Lower leg skin (tissue), 3 donors: ENCODE measurements around the gene TULP3.

Source experiments
- POLR2A ChIP-seq, 2 donors: fragments of 450-650 bp; IDR thresholded peaks; one replicate each; pipeline ENCODE4 v1.6.1; 2016 to 2017; ENCODE audit warnings: antibody characterized with exemption in 2 of 2, mild to moderate bottlenecking in 1 of 2, moderate library complexity in 1 of 2
- TF ChIP-seq, protein P1 (sequence below), 3 donors: fragments of 450-650 bp; IDR thresholded peaks; one replicate each; pipeline ENCODE4 v1.5.1; 2016; ENCODE audit warnings: antibody characterized with exemption in 3 of 3, mild to moderate bottlenecking in 3 of 3, moderate library complexity in 2 of 3

DNA sequence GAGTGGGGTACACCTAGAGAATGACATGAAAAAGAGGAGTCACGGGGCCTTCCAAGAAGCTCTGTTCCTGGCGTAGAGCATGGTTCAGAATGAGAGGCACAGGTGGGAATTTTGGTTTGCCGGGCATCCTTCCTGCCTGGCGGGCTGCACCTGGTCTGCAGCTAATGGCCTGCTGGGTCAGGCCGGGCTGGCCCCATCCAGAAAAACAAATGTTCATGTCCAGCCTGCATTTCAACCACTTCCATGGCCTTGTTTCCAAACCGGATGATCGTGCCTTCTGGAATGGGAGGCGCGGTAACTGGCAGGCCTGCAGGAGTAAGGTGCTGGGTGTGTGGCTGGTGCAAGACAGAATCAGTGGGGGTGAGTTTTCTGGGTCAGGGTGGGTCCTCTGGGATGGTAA, 82.9 kb downstream of the TULP3 start:
- TF ChIP-seq POLR2A (IDR thresholded peaks at IDR 0.05): no peak
- TF ChIP-seq, protein P1, sequence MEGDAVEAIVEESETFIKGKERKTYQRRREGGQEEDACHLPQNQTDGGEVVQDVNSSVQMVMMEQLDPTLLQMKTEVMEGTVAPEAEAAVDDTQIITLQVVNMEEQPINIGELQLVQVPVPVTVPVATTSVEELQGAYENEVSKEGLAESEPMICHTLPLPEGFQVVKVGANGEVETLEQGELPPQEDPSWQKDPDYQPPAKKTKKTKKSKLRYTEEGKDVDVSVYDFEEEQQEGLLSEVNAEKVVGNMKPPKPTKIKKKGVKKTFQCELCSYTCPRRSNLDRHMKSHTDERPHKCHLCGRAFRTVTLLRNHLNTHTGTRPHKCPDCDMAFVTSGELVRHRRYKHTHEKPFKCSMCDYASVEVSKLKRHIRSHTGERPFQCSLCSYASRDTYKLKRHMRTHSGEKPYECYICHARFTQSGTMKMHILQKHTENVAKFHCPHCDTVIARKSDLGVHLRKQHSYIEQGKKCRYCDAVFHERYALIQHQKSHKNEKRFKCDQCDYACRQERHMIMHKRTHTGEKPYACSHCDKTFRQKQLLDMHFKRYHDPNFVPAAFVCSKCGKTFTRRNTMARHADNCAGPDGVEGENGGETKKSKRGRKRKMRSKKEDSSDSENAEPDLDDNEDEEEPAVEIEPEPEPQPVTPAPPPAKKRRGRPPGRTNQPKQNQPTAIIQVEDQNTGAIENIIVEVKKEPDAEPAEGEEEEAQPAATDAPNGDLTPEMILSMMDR (IDR thresholded peaks at IDR 0.05): no peak
